HG02884 (cell line): ENCODE measurements around the gene FAM181A.

ENCODE experiments used
- ATAC-seq: cut with Tn5 transposase; IDR thresholded peaks from one replicate; pipeline ENCODE4 v1.9.1; 2021; ENCODE audit warnings: mild to moderate bottlenecking, moderate library complexity; ENCODE audit not compliant: unreplicated experiment

FAM181A gene

DNA sequence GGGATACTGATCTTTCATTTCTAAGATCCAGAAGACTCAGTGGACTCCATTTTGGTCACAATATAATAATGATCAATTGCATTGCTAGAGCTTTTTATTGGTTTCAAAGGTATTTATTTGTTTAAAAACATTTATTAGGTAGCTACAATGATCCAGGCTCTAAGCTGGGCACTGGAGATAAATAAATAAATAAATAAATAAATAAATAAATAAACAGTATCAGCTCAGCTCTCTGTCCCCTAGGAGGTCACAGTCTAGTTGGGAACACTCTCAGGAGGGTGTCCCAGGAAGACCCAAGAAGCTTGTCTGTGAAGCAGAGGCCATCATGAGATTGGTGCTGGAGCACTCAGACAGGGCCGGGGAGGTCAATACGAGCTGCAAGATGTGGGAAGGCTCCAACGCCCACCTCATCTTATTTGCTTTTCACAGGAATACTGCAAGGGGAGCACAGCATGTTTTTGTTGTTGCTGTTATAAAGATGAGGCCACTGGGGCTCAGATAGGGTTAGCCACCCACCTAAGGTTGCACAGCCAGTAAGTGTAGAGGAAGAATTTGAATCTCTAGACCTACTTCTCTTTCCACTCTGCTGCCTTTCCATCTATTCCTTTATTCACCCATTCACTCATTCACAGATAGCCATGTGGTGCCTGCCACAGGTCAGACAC lies 33.8 kb downstream of the FAM181A start:
- ATAC-seq = no peak

DNA sequence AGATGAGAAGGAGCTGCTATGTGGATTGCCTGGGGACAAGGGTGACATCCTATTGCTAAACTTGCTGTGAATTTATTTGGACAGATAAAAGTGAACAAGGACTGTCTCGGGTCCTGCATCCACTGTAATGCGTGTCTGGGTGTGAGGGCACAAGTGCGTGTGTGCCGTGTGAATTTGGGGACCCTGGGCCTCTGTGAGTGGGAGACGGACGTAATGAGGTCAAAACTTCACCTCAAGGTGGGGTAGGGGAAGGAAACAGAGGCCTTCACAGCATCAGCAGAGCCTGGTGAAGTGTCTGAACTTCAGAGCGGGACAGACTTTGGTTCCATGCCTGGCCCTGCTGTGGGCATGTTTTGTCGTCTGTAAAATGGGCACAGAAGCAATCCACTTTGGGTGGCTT lies 34.5 kb downstream of the FAM181A start:
- ATAC-seq = no peak

- ATAC-seq = peak; percentile 44
Measured at GRCh38 chr14:93962701-93963601, 35.8 kb downstream of the FAM181A start.

- ATAC-seq = no peak
Measured at GRCh38 chr14:93963692-93964091, 36.5 kb downstream of the FAM181A start.

GRCh38 chr14:93964281-93964680 lies 37.1 kb downstream of the FAM181A start:
- no peak for ATAC-seq

- no peak for ATAC-seq
Measured at GRCh38 chr14:93964820-93965286, 37.7 kb downstream of the FAM181A start.

GRCh38 chr14:93965287-93965821 lies 38.2 kb downstream of the FAM181A start:
- ATAC-seq = no peak

- ATAC-seq = no peak
Measured at GRCh38 chr14:93965946-93966474, 38.9 kb downstream of the FAM181A start.

DNA sequence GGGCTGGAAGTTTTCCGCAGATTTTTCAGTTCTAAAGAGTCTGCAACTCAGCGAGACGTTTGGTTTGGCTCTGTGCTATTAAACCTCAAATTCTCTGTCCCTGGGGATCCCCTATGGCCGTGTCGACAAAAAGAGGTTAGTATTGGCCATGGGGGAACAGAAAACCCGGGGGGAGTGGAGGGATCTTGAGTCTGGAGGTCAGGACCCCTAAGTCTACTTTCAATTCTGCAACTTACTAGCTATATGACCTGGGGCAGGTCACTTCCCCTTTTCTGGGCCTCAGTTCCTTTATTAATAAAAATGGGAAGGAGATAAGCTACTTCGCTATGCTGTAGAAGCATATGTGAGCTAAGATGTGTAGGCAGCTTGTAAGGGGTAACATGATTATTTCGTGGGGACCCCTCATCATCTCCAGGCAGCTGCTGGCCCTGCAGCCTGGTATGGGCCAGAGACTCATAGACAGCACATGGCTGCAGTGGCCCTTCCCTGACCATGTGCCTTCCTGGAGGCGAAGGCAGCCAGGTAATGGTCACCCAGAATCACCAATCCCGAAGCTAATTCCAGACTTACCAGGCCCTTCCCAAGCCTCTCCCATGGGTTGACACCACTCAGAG lies 40.6 kb downstream of the FAM181A start:
- ATAC-seq = peak; percentile 24

DNA sequence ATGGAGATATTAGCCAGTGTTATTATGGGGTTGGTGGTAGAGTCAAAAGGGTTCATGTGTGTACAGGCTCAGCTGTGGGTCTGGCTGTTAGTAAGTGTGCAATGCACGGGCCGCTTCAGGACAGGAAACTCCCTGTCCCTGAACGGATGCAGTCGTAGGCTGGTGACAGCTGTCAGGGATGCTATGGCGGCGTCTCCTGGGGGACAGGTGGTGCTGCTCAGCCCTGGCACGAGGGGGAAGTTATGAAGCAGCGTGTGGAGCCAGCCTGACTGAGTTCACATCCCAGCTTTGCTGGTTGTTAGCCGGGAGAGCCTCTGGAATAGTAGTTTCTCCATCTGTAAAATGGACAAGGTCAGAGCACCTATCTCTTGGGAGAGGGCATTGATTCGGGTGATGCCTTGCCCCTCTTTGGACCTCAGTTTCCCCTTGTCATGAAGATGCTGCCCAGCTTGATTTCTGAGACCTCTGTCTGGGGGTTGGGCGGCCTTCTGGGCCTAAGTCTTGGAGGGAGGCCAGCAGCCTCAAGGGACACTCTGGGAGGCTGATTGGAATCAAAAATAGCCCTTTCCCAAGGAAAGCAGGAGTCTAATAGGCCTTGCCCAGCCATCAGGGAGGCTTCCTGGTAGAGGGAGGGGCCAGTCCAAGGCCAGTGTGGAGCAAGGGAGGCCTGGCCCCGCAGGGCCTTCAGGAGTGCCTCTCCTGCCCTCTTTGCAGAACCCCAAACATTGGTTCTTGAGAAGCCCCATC lies 42.1 kb downstream of the FAM181A start:
- no peak for ATAC-seq

DNA sequence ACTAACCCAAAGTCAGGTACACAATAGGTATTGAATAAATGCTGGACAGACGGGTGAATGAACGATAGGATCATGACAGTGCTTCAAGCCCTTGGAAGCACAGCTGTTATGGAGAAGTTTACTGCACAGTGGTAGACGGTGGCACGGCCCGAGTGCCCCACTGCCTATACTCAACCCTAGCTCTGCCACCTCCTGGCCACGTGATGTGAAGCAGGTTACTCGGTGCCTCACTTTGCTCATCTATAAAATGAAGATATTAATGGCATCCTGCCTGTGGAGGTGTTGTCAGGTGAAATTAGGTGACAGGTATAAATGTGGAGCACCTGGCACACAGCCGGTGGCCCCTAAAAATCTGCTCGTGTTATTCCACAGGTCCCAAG lies 43.4 kb downstream of the FAM181A start:
- no peak for ATAC-seq

GRCh38 chr14:93970965-93971634 lies 44.0 kb downstream of the FAM181A start:
- ATAC-seq = peak; percentile 40

DNA sequence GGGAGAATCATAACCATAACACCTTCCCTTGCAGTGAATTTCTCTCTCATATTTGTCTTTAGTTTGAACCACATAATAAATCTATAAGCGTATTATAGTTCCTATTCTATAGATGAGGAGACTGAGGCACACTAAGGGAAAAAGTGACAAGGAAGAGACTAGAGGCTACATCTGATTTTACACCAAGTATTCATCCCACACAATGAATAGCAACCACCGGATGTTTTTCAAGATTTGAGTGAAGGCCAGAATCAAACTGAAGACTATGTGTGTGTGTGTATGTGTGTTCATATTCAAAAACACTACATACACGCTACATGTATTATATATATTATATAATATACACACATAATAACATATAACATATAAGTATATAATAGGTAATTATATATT lies 44.5 kb downstream of the FAM181A start:
- ATAC-seq = no peak

GRCh38 chr14:93972618-93973205 lies 45.6 kb downstream of the FAM181A start:
- no peak for ATAC-seq

GRCh38 chr14:93973607-93974006 lies 46.5 kb downstream of the FAM181A start:
- ATAC-seq = no peak

DNA sequence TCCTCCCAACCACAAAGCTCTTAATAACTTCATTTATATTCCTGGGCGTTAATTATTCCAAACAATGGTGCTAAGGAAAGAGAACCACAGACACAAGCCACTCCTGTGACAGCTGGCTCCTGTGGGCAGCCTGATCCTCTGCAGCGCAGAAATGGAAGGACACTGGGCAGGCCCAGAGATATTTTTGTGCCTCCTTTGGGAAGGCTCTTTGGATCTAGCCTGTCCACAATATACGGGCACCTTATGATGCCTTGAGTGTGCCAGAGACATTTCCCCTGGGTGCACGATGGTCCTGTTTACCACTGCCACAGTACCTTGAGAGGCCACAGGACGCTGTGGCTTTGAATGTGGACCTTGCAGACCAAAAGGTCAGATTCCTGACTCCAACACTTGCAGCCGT lies 47.2 kb downstream of the FAM181A start:
- ATAC-seq = no peak

GRCh38 chr14:93974833-93975232 lies 47.7 kb downstream of the FAM181A start:
- ATAC-seq = no peak

DNA sequence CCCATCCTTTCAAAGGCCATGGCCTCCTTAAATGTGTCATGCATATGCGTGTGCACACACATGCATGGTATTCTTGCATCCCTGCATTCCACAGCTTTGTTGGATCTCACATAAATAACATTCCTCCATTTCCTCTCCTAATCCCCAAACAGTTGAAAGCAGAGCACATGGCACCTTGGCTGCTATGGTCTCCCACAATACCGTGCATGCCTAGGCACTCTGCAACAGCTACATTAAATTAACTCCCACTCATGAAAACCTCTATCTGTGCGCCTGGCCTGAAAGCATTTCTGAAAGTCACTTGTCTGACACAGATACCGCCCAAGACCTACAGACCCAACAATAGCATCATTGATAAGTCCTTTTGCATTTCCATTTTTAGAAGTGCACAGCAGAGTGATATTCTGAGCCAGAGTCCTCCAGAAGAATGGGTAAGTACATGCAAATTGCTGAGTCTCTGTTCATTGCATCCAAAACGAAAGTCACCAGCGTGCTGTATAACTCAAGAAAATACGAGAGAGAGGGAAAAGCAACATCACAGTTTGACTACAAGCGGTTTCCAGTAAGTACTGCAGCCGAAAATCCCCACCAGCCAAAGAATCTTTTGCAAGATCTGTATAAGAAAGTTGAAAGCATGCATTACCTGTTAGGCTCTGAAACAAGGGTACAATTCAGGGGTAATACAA lies 48.8 kb downstream of the FAM181A start:
- ATAC-seq = peak; percentile 77

- peak; percentile 19 for ATAC-seq
Measured at GRCh38 chr14:93976477-93977057, 49.4 kb downstream of the FAM181A start, which contains the start of gene ASB2. ASB2 (minus strand) TSS chr14:93976570; CDS start chr14:93964539, 12,031 bp downstream.
